PC-3 (cell line): ENCODE results near the gene ROR1. TPM values are rescaled to one million over a fixed set of nuclear protein-coding genes. Genes with fewer than 3 reads are reported as not detected.

ENCODE experiments used
- ATAC-seq: fragments of 200-7000 bp; cut with Tn5 transposase; 2 replicates; pipeline ENCODE4 v1.9.1; 2020; ENCODE audit warnings: mild to moderate bottlenecking, moderate library complexity
- BruUV-seq: library from RNA; stranded (reverse); fragments of 400-500 nt; replicated peaks from 2 replicates; lab custom pipeline; 2021; lab: Mats Ljungman, UMichigan
- CTCF ChIA-PET: fragments of 300-600 bp; sonication (Branson Sonifier 250); formaldehyde crosslinking; loops from one replicate; lab custom pipeline; 2022; ENCODE audit warnings: antibody characterized with exemption; lab: Charles Lee
- POLR2A ChIA-PET: fragments of 300-600 bp; sonication (Branson Sonifier 250); formaldehyde crosslinking; loops from one replicate; lab custom pipeline; 2022; ENCODE audit warnings: antibody characterized with exemption; ENCODE audit not compliant: unreplicated experiment; lab: Charles Lee
- DNase-seq: peaks from one replicate; pipeline ENCODE4 v3.0.0-alpha.2; 2015
- H2AFZ ChIP-seq: fragments of 300-600 bp; sonication (generic); 2 replicates; pipeline ENCODE4 v1.6.0; 2016; ENCODE audit warnings: antibody characterized with exemption, low read length
- H3F3A ChIP-seq: fragments of 300-600 bp; sonication (generic); one replicate; pipeline ENCODE4 v1.6.0; 2017; ENCODE audit warnings: antibody characterized with exemption, low read length, control low read depth, mild to moderate bottlenecking; ENCODE audit not compliant: unreplicated experiment
- H3K27ac ChIP-seq: fragments of 300-600 bp; sonication (generic); 2 replicates; pipeline ENCODE4 v1.5.1; 2016; ENCODE audit warnings: mild to moderate bottlenecking, low read length
- H3K27me3 ChIP-seq: fragments of 300-600 bp; sonication (generic); 2 replicates; pipeline ENCODE4 v1.6.1; 2016; ENCODE audit warnings: low read length, mixed read lengths
- H3K36me3 ChIP-seq: fragments of 300-600 bp; sonication (generic); 2 replicates; pipeline ENCODE4 v1.6.1; 2016; ENCODE audit warnings: low read depth, mixed run types, low read length, mixed read lengths
- H3K4me1 ChIP-seq: fragments of 300-600 bp; sonication (generic); 2 replicates; pipeline ENCODE4 v1.5.1; 2016; ENCODE audit warnings: low read length; ENCODE audit not compliant: insufficient read depth
- H3K4me2 ChIP-seq: fragments of 300-600 bp; sonication (generic); 2 replicates; pipeline ENCODE4 v1.6.0; 2016; ENCODE audit warnings: low read length
- H3K4me3 ChIP-seq: fragments of 300-600 bp; sonication (generic); 2 replicates; pipeline ENCODE4 v1.5.1; 2016; ENCODE audit warnings: mild to moderate bottlenecking, low read length, mixed read lengths
- H3K79me2 ChIP-seq: fragments of 300-600 bp; sonication (generic); 2 replicates; pipeline ENCODE4 v1.6.1; 2017; ENCODE audit warnings: low read length, mixed read lengths
- H3K9ac ChIP-seq: fragments of 300-600 bp; sonication (generic); 2 replicates; pipeline ENCODE4 v1.6.0; 2016; ENCODE audit warnings: mild to moderate bottlenecking, low read length
- H3K9me2 ChIP-seq: fragments of 300-600 bp; sonication (generic); replicated peaks from 2 replicates; pipeline ENCODE4 v1.6.1; 2016; ENCODE audit warnings: mixed run types, low read length, mixed read lengths
- H3K9me3 ChIP-seq: fragments of 300-600 bp; sonication (generic); 2 replicates; pipeline ENCODE4 v1.6.1; 2016; ENCODE audit warnings: low read length, mixed read lengths
- H4K20me1 ChIP-seq: fragments of 300-600 bp; sonication (generic); 2 replicates; pipeline ENCODE4 v1.6.1; 2016; ENCODE audit warnings: low read length, mixed read lengths
- EZH2 ChIP-seq: fragments of 300-600 bp; sonication (generic); IDR thresholded peaks from one replicate; pipeline ENCODE4 v1.6.1; 2017; ENCODE audit warnings: antibody characterized with exemption, mild to moderate bottlenecking, low read length; ENCODE audit not compliant: unreplicated experiment
- EZH2phosphoT487 ChIP-seq: fragments of 300-600 bp; sonication (generic); IDR thresholded peaks from 2 replicates; pipeline ENCODE4 v1.6.1; 2018; ENCODE audit warnings: mild to moderate bottlenecking, antibody characterized with exemption, low read length, borderline replicate concordance
- intact Hi-C: fragments of 100-400 bp; cut with micrococcal nuclease; formaldehyde crosslinking; loops from 2 replicates; pipeline ENCODE4 v1.9.0; 2023
- total RNA-seq: library from RNA; depleted of rRNA; stranded (reverse); fragments of >200 nt; gene quantifications from 2 replicates; pipeline ENCODE4 v1.2.3, GENCODE V29; 2014
- TF ChIP-seq, protein P1 (sequence below): fragments of 300-600 bp; sonication (generic); conservative IDR thresholded peaks from 2 replicates; pipeline ENCODE4 v1.5.1; 2017; ENCODE audit warnings: antibody characterized with exemption, low read depth, mild to moderate bottlenecking, low read length

Gene ROR1
- total RNA-seq, 1 experiment from 2014 or later, result 16.5 TPM

DNA sequence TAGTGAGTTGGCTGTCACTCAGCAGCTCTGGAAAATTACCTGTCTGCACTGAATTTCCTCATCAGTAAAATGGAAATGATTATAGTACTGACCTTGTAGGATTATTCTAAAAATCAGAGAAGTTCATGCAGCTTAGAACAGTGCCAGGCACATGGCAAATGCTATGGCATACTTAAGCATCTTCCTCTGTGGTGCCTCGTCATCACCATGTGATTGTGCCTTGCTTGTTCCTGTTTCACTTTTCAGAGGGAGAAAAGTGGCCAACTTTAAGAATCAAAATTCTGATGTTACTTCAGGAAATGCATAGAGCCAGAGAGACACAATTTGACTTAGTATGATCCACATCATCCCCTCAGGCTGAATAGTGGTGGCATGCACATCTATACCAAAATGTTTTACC, 203.6 kb downstream of the ROR1 start:
- ATAC-seq (no peak), DNase-seq (no peak)
- Histone ChIP-seq H3K9me3 (no peaks in the 10 kb centered on the region), H3K9ac (no peak overlapping the region), H3K36me3 (no peaks in the 10 kb centered on the region), H3F3A (no peaks in the 10 kb centered on the region), H3K9me2 (no peaks in the 10 kb centered on the region), H4K20me1 (no peaks in the 10 kb centered on the region), H3K4me2 (no peak overlapping the region), H3K27me3 (no peaks in the 10 kb centered on the region), H3K79me2 (no peaks in the 10 kb centered on the region), H3K4me3 (no peak overlapping the region), H2AFZ (no peak overlapping the region), H3K27ac (no peak overlapping the region), H3K4me1 (peaks cover 20% of the 10 kb centered on the region)
- BruUV-seq, result no TSS peak
- TF ChIP-seq, protein P1, sequence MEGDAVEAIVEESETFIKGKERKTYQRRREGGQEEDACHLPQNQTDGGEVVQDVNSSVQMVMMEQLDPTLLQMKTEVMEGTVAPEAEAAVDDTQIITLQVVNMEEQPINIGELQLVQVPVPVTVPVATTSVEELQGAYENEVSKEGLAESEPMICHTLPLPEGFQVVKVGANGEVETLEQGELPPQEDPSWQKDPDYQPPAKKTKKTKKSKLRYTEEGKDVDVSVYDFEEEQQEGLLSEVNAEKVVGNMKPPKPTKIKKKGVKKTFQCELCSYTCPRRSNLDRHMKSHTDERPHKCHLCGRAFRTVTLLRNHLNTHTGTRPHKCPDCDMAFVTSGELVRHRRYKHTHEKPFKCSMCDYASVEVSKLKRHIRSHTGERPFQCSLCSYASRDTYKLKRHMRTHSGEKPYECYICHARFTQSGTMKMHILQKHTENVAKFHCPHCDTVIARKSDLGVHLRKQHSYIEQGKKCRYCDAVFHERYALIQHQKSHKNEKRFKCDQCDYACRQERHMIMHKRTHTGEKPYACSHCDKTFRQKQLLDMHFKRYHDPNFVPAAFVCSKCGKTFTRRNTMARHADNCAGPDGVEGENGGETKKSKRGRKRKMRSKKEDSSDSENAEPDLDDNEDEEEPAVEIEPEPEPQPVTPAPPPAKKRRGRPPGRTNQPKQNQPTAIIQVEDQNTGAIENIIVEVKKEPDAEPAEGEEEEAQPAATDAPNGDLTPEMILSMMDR, result no peak
- intact Hi-C loops, result no loop called here
- ChIA-PET POLR2A (no interaction called here), CTCF (no interaction called here)

DNA sequence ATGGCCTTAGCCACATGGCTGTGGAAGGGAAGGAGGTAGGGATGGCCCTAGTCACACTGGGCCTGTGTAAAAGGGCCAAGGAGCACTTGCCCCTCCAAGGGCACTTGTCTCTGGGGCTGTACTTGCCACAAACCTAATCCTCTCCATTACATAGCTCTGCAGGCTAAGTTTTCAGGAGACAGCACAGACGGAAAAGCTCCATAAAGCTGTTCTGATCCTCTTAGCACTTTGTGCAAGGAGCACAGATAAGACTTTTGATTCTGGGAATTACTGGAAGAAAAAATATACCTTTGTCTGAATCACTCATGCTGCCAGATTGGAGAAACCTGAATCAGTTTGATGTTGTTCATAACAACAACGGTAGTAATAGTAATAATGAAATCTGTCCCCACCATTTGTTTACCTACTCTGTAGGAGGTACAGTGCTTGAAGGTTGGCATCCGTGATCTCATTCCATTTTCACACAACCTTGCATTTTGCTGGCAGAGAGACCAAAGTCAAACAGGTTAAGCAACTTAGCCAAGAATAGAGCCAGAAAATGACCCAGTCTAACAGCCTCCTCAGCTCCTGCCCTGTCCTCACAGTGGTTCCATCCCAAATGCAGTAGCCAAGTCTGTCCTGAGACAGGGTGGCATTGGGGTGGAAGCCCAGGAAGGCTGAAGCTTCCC, 207.1 kb downstream of the ROR1 start:
- Histone ChIP-seq H3K4me3 (no peak overlapping the region), H3F3A (no peaks in the 10 kb centered on the region), H3K9ac (peak overlapping the region; percentile 47), H3K9me3 (no peaks in the 10 kb centered on the region), H4K20me1 (no peaks in the 10 kb centered on the region), H3K27ac (peak overlapping the region; percentile 90), H3K4me1 (peaks cover 34% of the 10 kb centered on the region), H3K9me2 (no peaks in the 10 kb centered on the region), H3K27me3 (no peaks in the 10 kb centered on the region), H2AFZ (no peak overlapping the region), H3K79me2 (no peaks in the 10 kb centered on the region), H3K4me2 (peak overlapping the region; percentile 72), H3K36me3 (no peaks in the 10 kb centered on the region)
- CTCF ChIA-PET, result no interaction called here
- TF ChIP-seq, protein P1, result no peak
- TF ChIP-seq EZH2phosphoT487 (no peak), EZH2 (no peak)
- no TSS peak for BruUV-seq
- peak; percentile 83 for ATAC-seq
- intact Hi-C loops, result no loop called here
- POLR2A ChIA-PET, result no interaction called here
- DNase-seq, result peak; percentile 94

DNA sequence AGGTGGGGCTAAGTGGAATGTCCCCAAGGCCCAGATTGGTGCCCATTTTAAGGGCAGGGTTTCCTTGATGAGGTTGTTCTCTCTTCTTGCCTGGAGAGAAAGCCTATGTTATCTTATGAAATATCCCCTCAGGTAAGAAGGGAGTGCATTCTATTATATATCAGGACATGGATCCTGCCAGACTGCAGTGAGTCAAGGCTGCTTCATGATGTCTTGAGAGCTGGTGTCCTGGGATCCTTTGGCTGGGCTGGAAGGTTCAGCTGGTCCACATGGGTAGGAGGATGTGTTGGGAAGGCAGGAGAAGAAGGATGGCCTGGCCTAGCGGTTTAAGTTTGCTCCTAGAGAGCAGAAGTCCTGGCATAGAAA, 207.6 kb downstream of the ROR1 start:
- peak overlapping the region; percentile 72 for H3K4me2 ChIP-seq
- DNase-seq, result peak; percentile 39
- ATAC-seq, result peak; percentile 47
- no peaks in the 10 kb centered on the region for H4K20me1 ChIP-seq
- H3K9me2 ChIP-seq, result no peaks in the 10 kb centered on the region
- intact Hi-C loops, result no loop called here
- H3K79me2 ChIP-seq, result no peaks in the 10 kb centered on the region
- H3K4me1 ChIP-seq, result peaks cover 34% of the 10 kb centered on the region
- CTCF ChIA-PET, result no interaction called here
- no peak overlapping the region for H3K9ac ChIP-seq
- H3K36me3 ChIP-seq, result no peaks in the 10 kb centered on the region
- H3K27me3 ChIP-seq, result no peaks in the 10 kb centered on the region
- no peaks in the 10 kb centered on the region for H3F3A ChIP-seq
- H3K27ac ChIP-seq, result peak overlapping the region; percentile 90
- POLR2A ChIA-PET, result no interaction called here
- no peak overlapping the region for H3K4me3 ChIP-seq
- TF ChIP-seq EZH2phosphoT487 (no peak), EZH2 (no peak)
- TF ChIP-seq, protein P1, result no peak
- no peaks in the 10 kb centered on the region for H3K9me3 ChIP-seq
- no TSS peak for BruUV-seq
- no peak overlapping the region for H2AFZ ChIP-seq
